ENCODE measurements around the gene ETV1.

- no peak for TF ChIP-seq CTCF (conservative IDR thresholded peaks at IDR 0.05; ENCODE audit: low read depth, low read length)
- no peak for TF ChIP-seq POLR2A (IDR thresholded peaks at IDR 0.05; ENCODE audit: low read depth, low read length)
- TF ChIP-seq CEBPB (IDR thresholded peaks at IDR 0.05; ENCODE audit: low read depth, low read length): no peak
- TF ChIP-seq MAZ (IDR thresholded peaks at IDR 0.05; ENCODE audit: borderline replicate concordance, low read depth, low read length): no peak
- TF ChIP-seq USF2 (IDR thresholded peaks at IDR 0.05; ENCODE audit: low read depth, low read length): no peak
- TF ChIP-seq SMC3 (IDR thresholded peaks at IDR 0.05; ENCODE audit: low read depth, low read length): no peak
- TF ChIP-seq MAFK (IDR thresholded peaks at IDR 0.05; ENCODE audit: low read depth, low read length): no peak
- no peak for TF ChIP-seq NFE2L2 (IDR thresholded peaks at IDR 0.05; ENCODE audit: low read depth, low read length)
These were observed 40.0 kb downstream of the ETV1 start for GRCh38 chr7:13949445-13949844.
